H9 (cell line): ENCODE data around the gene RCSD1. TPM values are rescaled to one million over a fixed set of nuclear protein-coding genes. Genes with fewer than 3 reads are reported as not detected.

ENCODE experiments used
- DNase-seq: peaks from one replicate; pipeline ENCODE4 v3.0.0-alpha.2; 2017
- H2AFZ ChIP-seq: one replicate; pipeline ENCODE4 v1.6.1; 2013; ENCODE audit warnings: mild to moderate bottlenecking, low read length, control low read depth, moderate library complexity
- H2AK5ac ChIP-seq: 2 replicates; pipeline ENCODE4 v1.6.1; 2013; ENCODE audit warnings: low read length, control low read depth, mixed read lengths; ENCODE audit not compliant: insufficient read length
- H2BK120ac ChIP-seq: one replicate; pipeline ENCODE4 v1.6.1; 2013; ENCODE audit warnings: low read depth, mild to moderate bottlenecking, low read length, control low read depth, inconsistent platforms; ENCODE audit not compliant: poor library complexity, severe bottlenecking
- H2BK12ac ChIP-seq: 2 replicates; pipeline ENCODE4 v1.6.1; 2013; ENCODE audit warnings: low read length, control low read depth, mixed read lengths, low read depth; ENCODE audit not compliant: insufficient read length
- H2BK15ac ChIP-seq: 2 replicates; pipeline ENCODE4 v1.6.1; 2013; ENCODE audit warnings: low read depth, low read length, control low read depth
- H2BK20ac ChIP-seq: one replicate; pipeline ENCODE4 v1.6.1; 2013; ENCODE audit warnings: low read depth, mild to moderate bottlenecking, low read length, control low read depth, inconsistent platforms; ENCODE audit not compliant: poor library complexity, severe bottlenecking
- H2BK5ac ChIP-seq: 2 replicates; pipeline ENCODE4 v1.6.1; 2013; ENCODE audit warnings: low read length, control low read depth, mixed read lengths; ENCODE audit not compliant: insufficient read length
- H3K14ac ChIP-seq: 2 replicates; pipeline ENCODE4 v1.6.1; 2013; ENCODE audit warnings: low read length, control low read depth; ENCODE audit not compliant: insufficient read depth
- H3K18ac ChIP-seq: 2 replicates; pipeline ENCODE4 v1.6.1; 2013; ENCODE audit warnings: low read depth, mild to moderate bottlenecking, mixed read lengths, low read length, control low read depth; ENCODE audit not compliant: insufficient read length
- H3K23ac ChIP-seq: 2 replicates; pipeline ENCODE4 v1.6.1; 2013; ENCODE audit warnings: low read length, control low read depth, mixed read lengths, low read depth; ENCODE audit not compliant: insufficient read length
- H3K23me2 ChIP-seq: 2 replicates; pipeline ENCODE4 v1.6.1; 2013; ENCODE audit warnings: low read depth, mild to moderate bottlenecking, mixed read lengths, low read length, control low read depth; ENCODE audit not compliant: insufficient read length, poor library complexity, severe bottlenecking
- H3K27ac ChIP-seq: 2 replicates; pipeline ENCODE4 v1.5.1; 2013; ENCODE audit warnings: low read length, control low read depth, mixed read lengths, low read depth; ENCODE audit not compliant: insufficient read length
- H3K27me3 ChIP-seq: 2 replicates; pipeline ENCODE4 v1.6.1; 2013; ENCODE audit warnings: low read length, control low read depth, inconsistent platforms; ENCODE audit not compliant: insufficient read depth
- H3K4ac ChIP-seq: 2 replicates; pipeline ENCODE4 v1.6.1; 2013; ENCODE audit warnings: low read depth, mild to moderate bottlenecking, control low read depth, inconsistent platforms, low read length, moderate library complexity
- H3K4me1 ChIP-seq: 2 replicates; pipeline ENCODE4 v1.6.1; 2013; ENCODE audit warnings: low read length, control low read depth, inconsistent platforms; ENCODE audit not compliant: insufficient read depth
- H3K4me2 ChIP-seq: 2 replicates; pipeline ENCODE4 v1.6.1; 2013; ENCODE audit warnings: low read length, control low read depth, mixed read lengths; ENCODE audit not compliant: insufficient read length, insufficient read depth
- H3K56ac ChIP-seq: 2 replicates; pipeline ENCODE4 v1.6.1; 2013; ENCODE audit warnings: low read depth, mild to moderate bottlenecking, mixed read lengths, low read length, control low read depth; ENCODE audit not compliant: insufficient read length
- H3K79me1 ChIP-seq: 2 replicates; pipeline ENCODE4 v1.6.1; 2013; ENCODE audit warnings: low read depth, mild to moderate bottlenecking, moderate library complexity, low read length, control low read depth, inconsistent platforms; ENCODE audit not compliant: insufficient read depth, poor library complexity, severe bottlenecking
- H3K79me2 ChIP-seq: 2 replicates; pipeline ENCODE4 v1.6.1; 2013; ENCODE audit warnings: low read length, control low read depth, inconsistent platforms; ENCODE audit not compliant: insufficient read depth
- H3K9ac ChIP-seq: 2 replicates; pipeline ENCODE4 v1.6.1; 2013; ENCODE audit warnings: low read length, control low read depth, mixed read lengths; ENCODE audit not compliant: insufficient read length; ENCODE audit errors: extremely low read depth
- H3K9me3 ChIP-seq: one replicate; pipeline ENCODE4 v1.6.1; 2013; ENCODE audit warnings: low read depth, low read length, inconsistent platforms; ENCODE audit not compliant: control insufficient read depth
- H3T11ph ChIP-seq: one replicate; pipeline ENCODE4 v1.6.1; 2013; ENCODE audit warnings: mild to moderate bottlenecking, low read length, control low read depth, inconsistent platforms
- H4K20me1 ChIP-seq: one replicate; pipeline ENCODE4 v1.6.1; 2013; ENCODE audit not compliant: control insufficient read depth, insufficient read length, insufficient read depth
- H4K5ac ChIP-seq: 2 replicates; pipeline ENCODE4 v1.6.1; 2013; ENCODE audit warnings: low read depth, mild to moderate bottlenecking, mixed read lengths, low read length, control low read depth; ENCODE audit not compliant: insufficient read length
- H4K8ac ChIP-seq: replicated peaks from 2 replicates; pipeline ENCODE4 v1.6.1; 2013; ENCODE audit warnings: low read length, control low read depth, mixed read lengths, low read depth; ENCODE audit not compliant: insufficient read length
- H4K91ac ChIP-seq: 2 replicates; pipeline ENCODE4 v1.6.1; 2013; ENCODE audit warnings: low read depth, mild to moderate bottlenecking, moderate library complexity, mixed read lengths, low read length, control low read depth; ENCODE audit not compliant: insufficient read length
- H3K27ac Mint-ChIP-seq, 3 experiments: 2 replicates in 2 of 3; 3 replicates in 1 of 3; pipeline ENCODE4 v1.8.0; 2020 to 2021; ENCODE audit warnings: mixed read lengths in 3 of 3, mild to moderate bottlenecking in 1 of 3, moderate library complexity in 1 of 3
- H3K27me3 Mint-ChIP-seq: 2 replicates; pipeline ENCODE4 v1.8.0; 2021; ENCODE audit warnings: low read depth, mild to moderate bottlenecking, moderate library complexity, mixed read lengths
- H3K36me3 Mint-ChIP-seq, 3 experiments: 2 replicates in 2 of 3; 3 replicates in 1 of 3; pipeline ENCODE4 v1.8.0; 2020 to 2021; ENCODE audit warnings: low read depth in 3 of 3, mixed read lengths in 3 of 3; ENCODE audit not compliant: insufficient read depth in 1 of 3
- H3K4me1 Mint-ChIP-seq, 2 experiments: 2 replicates each; pipeline ENCODE4 v1.8.0; 2020; ENCODE audit warnings: mixed read lengths in 2 of 2
- H3K4me3 Mint-ChIP-seq, 2 experiments: 2 replicates in 1 of 2; 3 replicates in 1 of 2; pipeline ENCODE4 v1.8.0; 2020 to 2021; ENCODE audit warnings: mild to moderate bottlenecking in 2 of 2, mixed read lengths in 2 of 2, moderate library complexity in 1 of 2
- H3K9me3 Mint-ChIP-seq, 2 experiments: 2 replicates in 1 of 2; 3 replicates in 1 of 2; pipeline ENCODE4 v1.8.0; 2020; ENCODE audit warnings: mild to moderate bottlenecking in 2 of 2, mixed read lengths in 2 of 2, moderate library complexity in 1 of 2
- WGBS: extraction: QIAGEN DNeasy Blood & Tissue Kit; methylation state at CpG from one replicate; pipeline ENCODE4 v1.1.7; 2013; ENCODE audit warnings: missing lambda C conversion rate, low lambda C conversion rate, mixed read lengths; ENCODE audit not compliant: insufficient read length; ENCODE audit errors: extremely low coverage; 5-methylcytosine and 5-hydroxymethylcytosine counted together
- total RNA-seq: library from RNA; stranded (reverse); gene quantifications from 2 replicates; pipeline ENCODE4 v1.2.1, GENCODE V29; 2021
- TF ChIP-seq, protein P1 (sequence below): fragments of 200-600 bp; sonication (generic); conservative IDR thresholded peaks from 3 replicates; pipeline ENCODE4 v1.8.0; 2021; ENCODE audit warnings: antibody characterized with exemption, mild to moderate bottlenecking

RCSD1 gene
- total RNA-seq, 1 experiment from 2014 or later = 0.13 TPM

DNA sequence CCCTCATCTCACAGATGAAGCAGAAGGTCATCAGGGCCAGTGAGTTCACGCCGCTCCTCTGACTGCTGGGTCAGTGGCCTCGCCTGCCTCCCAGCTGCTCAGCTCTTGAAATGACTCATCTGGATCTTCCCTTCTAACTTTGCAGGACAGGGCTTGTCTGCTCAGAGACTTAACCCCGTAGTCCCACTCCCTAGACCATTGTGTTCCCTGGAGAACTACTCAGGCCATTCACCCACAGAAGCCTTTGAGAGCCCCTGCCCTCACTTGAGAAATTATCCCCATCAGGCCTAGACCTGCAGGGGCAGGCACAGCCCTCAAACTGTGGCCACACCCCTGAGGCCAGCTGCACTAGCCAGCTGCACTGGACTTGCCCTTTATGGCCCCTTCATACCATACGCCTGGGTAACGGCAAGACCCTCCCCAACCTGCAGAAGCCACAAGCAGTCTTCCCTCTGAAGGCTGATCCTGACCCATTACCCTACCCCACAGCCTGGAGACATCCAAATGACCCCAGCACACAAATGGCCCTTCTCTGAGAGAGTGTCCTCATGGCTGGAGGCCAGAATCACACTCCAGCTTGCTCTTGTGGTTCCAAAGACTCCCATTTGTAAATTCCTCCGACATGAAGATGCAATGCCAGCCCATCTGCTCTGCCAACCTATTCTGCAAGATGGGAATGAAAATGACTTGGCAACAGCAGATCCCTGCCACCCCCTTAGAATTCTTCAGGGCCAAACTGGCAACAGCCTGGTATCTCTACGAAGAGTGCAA is 33.2 kb downstream of the RCSD1 start:
- Histone ChIP-seq H3K79me1 (no peaks in the 10 kb centered on the region), H3K9ac (no peak overlapping the region), H2BK120ac (no peak overlapping the region), H2BK15ac (no peak overlapping the region), H3K27me3 (no peaks in the 10 kb centered on the region), H3K14ac (no peak overlapping the region), H3K4me2 (no peak overlapping the region), H2BK5ac (no peak overlapping the region), H4K5ac (no peak overlapping the region), H3T11ph (no peak overlapping the region), H4K91ac (no peak overlapping the region), H3K56ac (no peak overlapping the region), H3K27ac (no peak overlapping the region), H3K23ac (no peak overlapping the region), H3K9me3 (no peaks in the 10 kb centered on the region), H2BK20ac (no peak overlapping the region), H2AK5ac (no peak overlapping the region), H2BK12ac (no peak overlapping the region), H4K8ac (no peak overlapping the region), H3K4me1 (no peaks in the 10 kb centered on the region), H3K23me2 (no peaks in the 10 kb centered on the region), H4K20me1 (no peaks in the 10 kb centered on the region), H3K4ac (no peak overlapping the region), H2AFZ (no peak overlapping the region), H3K18ac (no peak overlapping the region), H3K79me2 (no peaks in the 10 kb centered on the region)
- no CpG with 5 or more reads among the region's 8 CpGs for WGBS
- Mint-ChIP-seq H3K36me3 (no peaks in the 10 kb centered on the region), H3K4me3 (no peak overlapping the region), H3K27ac (no peak overlapping the region; a peak in 1 of 7 replicates), H3K27me3 (peaks cover 10% of the 10 kb centered on the region; the same call in 1 of the 2 replicates), H3K4me1 (peaks cover 5 to 9% of the 10 kb centered on the region in 2 experiments; a peak in 3 of 4 replicates), H3K9me3 (no peaks in the 10 kb centered on the region)
- DNase-seq = no peak
- TF ChIP-seq, protein P1, sequence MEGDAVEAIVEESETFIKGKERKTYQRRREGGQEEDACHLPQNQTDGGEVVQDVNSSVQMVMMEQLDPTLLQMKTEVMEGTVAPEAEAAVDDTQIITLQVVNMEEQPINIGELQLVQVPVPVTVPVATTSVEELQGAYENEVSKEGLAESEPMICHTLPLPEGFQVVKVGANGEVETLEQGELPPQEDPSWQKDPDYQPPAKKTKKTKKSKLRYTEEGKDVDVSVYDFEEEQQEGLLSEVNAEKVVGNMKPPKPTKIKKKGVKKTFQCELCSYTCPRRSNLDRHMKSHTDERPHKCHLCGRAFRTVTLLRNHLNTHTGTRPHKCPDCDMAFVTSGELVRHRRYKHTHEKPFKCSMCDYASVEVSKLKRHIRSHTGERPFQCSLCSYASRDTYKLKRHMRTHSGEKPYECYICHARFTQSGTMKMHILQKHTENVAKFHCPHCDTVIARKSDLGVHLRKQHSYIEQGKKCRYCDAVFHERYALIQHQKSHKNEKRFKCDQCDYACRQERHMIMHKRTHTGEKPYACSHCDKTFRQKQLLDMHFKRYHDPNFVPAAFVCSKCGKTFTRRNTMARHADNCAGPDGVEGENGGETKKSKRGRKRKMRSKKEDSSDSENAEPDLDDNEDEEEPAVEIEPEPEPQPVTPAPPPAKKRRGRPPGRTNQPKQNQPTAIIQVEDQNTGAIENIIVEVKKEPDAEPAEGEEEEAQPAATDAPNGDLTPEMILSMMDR = no peak
